ENCODE data around the gene EMSY.

DNA sequence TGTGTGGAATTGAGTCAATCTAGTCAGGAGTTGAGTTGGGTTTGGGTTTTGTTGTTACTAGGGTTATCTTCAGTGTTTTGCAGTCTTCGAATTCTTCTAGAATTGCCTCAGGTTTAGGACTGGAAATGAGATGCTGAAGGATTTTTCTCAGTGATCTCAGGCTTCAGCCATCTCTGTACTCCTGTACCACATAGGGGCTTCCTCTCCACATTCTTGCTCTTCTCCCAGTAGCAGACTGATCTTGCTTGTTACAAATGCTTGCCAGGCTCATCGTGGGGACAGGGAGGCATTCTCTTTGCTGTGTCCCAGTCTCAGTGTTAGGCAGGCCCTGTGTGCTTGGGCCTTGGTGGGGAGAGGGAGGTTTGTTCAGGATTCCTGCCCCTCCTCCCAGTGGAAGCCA, 129.6 kb downstream of the EMSY start:
- TF ChIP-seq, protein P1, sequence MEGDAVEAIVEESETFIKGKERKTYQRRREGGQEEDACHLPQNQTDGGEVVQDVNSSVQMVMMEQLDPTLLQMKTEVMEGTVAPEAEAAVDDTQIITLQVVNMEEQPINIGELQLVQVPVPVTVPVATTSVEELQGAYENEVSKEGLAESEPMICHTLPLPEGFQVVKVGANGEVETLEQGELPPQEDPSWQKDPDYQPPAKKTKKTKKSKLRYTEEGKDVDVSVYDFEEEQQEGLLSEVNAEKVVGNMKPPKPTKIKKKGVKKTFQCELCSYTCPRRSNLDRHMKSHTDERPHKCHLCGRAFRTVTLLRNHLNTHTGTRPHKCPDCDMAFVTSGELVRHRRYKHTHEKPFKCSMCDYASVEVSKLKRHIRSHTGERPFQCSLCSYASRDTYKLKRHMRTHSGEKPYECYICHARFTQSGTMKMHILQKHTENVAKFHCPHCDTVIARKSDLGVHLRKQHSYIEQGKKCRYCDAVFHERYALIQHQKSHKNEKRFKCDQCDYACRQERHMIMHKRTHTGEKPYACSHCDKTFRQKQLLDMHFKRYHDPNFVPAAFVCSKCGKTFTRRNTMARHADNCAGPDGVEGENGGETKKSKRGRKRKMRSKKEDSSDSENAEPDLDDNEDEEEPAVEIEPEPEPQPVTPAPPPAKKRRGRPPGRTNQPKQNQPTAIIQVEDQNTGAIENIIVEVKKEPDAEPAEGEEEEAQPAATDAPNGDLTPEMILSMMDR (conservative IDR thresholded peaks at IDR 0.05; ENCODE audit: low read depth, low read length): no peak
- no peak for TF ChIP-seq EZH2 (IDR thresholded peaks at IDR 0.05; ENCODE audit: borderline replicate concordance, low read depth, low read length, poor library complexity, severe bottlenecking)
